CD14-positive monocyte (primary cell): ENCODE data around the gene DNAH1. TPM values are rescaled to one million over a fixed set of nuclear protein-coding genes. Genes with fewer than 3 reads are reported as not detected.

Experiments
- DNase-seq, 3 donors: peaks; one replicate each; pipeline ENCODE4 v3.0.0-alpha.2; 2011 to 2022
- H2AFZ ChIP-seq: 2 replicates; pipeline ENCODE4 v1.6.0; 2012; ENCODE audit warnings: mild to moderate bottlenecking, low read depth, low read length, inconsistent platforms; ENCODE audit not compliant: insufficient read depth, poor library complexity, severe bottlenecking
- H3K27ac ChIP-seq, 2 donors: 1 replicate in 1 of 2; 2 replicates in 1 of 2; pipeline ENCODE4 v1.5.1; 2012 to 2013; ENCODE audit warnings: low read length in 2 of 2, control low read depth in 1 of 2, inconsistent platforms in 1 of 2, low read depth in 1 of 2, mild to moderate bottlenecking in 1 of 2
- H3K27me3 ChIP-seq, 2 donors: one replicate each; pipeline versions ENCODE4 v1.6.0 to v1.6.1; 2011 to 2013; ENCODE audit warnings: low read length in 2 of 2; ENCODE audit not compliant: control insufficient read depth in 2 of 2, insufficient read depth in 2 of 2
- H3K36me3 ChIP-seq, 2 donors: replicated peaks in 1 of 2; 1 replicate in 1 of 2; 2 replicates in 1 of 2; pipeline versions ENCODE4 v1.5.1 to v1.6.1; 2012 to 2013; ENCODE audit warnings: low read length in 2 of 2, control low read depth in 1 of 2, inconsistent platforms in 1 of 2, mild to moderate bottlenecking in 1 of 2; ENCODE audit not compliant: insufficient read depth in 2 of 2, control insufficient read depth in 1 of 2
- H3K4me1 ChIP-seq, 2 donors: 1 replicate in 1 of 2; 2 replicates in 1 of 2; pipeline versions ENCODE4 v1.5.1 to v1.6.1; 2012 to 2013; ENCODE audit warnings: low read length in 2 of 2, control low read depth in 1 of 2, inconsistent platforms in 1 of 2, mild to moderate bottlenecking in 1 of 2, moderate library complexity in 1 of 2; ENCODE audit not compliant: insufficient read depth in 2 of 2, control insufficient read depth in 1 of 2
- H3K4me2 ChIP-seq: replicated peaks from 2 replicates; pipeline ENCODE3; 2012; ENCODE audit warnings: low read length, moderate library complexity, mild to moderate bottlenecking; ENCODE audit not compliant: poor library complexity, severe bottlenecking; ENCODE audit errors: extremely low read depth
- H3K4me3 ChIP-seq, 3 experiments: fragments of 200-600 bp in 1 of 3; sonication (generic) in 1 of 3; replicated peaks in 1 of 3; 1 replicate in 2 of 3; 2 replicates in 1 of 3; pipeline ENCODE4 v1.5.1; 2011 to 2013; ENCODE audit warnings: low read length in 3 of 3, mild to moderate bottlenecking in 3 of 3, control low read depth in 2 of 3, low read depth in 2 of 3, inconsistent platforms in 1 of 3, moderate library complexity in 1 of 3
- H3K79me2 ChIP-seq: 2 replicates; pipeline ENCODE4 v1.6.0; 2012; ENCODE audit warnings: mild to moderate bottlenecking, control low read depth, inconsistent platforms, low read length, moderate library complexity; ENCODE audit not compliant: insufficient read depth
- H3K9ac ChIP-seq: 2 replicates; pipeline ENCODE4 v1.6.0; 2017; ENCODE audit warnings: low read length, mild to moderate bottlenecking; ENCODE audit not compliant: insufficient read depth, poor library complexity, severe bottlenecking
- H3K9me3 ChIP-seq, 2 donors: replicated peaks in 1 of 2; 1 replicate in 1 of 2; 2 replicates in 1 of 2; pipeline versions ENCODE4 v1.5.1 to v1.6.1; 2012 to 2013; ENCODE audit warnings: low read length in 2 of 2, control low read depth in 1 of 2; ENCODE audit not compliant: control insufficient read depth in 1 of 2, insufficient read depth in 1 of 2
- H4K20me1 ChIP-seq: 2 replicates; pipeline ENCODE4 v1.6.0; 2012; ENCODE audit warnings: mild to moderate bottlenecking, low read length, control low read depth, moderate library complexity; ENCODE audit not compliant: insufficient read depth
- H3K27ac Mint-ChIP-seq, 7 donors: one replicate each; pipeline ENCODE4 v1.8.0; 2020; ENCODE audit warnings: mild to moderate bottlenecking in 7 of 7, mixed read lengths in 7 of 7, moderate library complexity in 6 of 7, inconsistent platforms in 2 of 7
- H3K27me3 Mint-ChIP-seq, 3 donors: one replicate each; pipeline ENCODE4 v1.8.0; 2021 to 2022; ENCODE audit warnings: low read depth in 3 of 3, mild to moderate bottlenecking in 3 of 3, mixed read lengths in 3 of 3, moderate library complexity in 3 of 3, inconsistent platforms in 1 of 3
- H3K36me3 Mint-ChIP-seq, 2 donors: one replicate each; pipeline ENCODE4 v1.8.0; 2020; ENCODE audit warnings: mixed read lengths in 2 of 2, inconsistent platforms in 1 of 2, mild to moderate bottlenecking in 1 of 2
- H3K4me1 Mint-ChIP-seq: one replicate; pipeline ENCODE4 v1.8.0; 2020; ENCODE audit warnings: mild to moderate bottlenecking, mixed read lengths
- H3K4me3 Mint-ChIP-seq, 2 donors: one replicate each; pipeline ENCODE4 v1.8.0; 2020; ENCODE audit warnings: mild to moderate bottlenecking in 2 of 2, mixed read lengths in 2 of 2, moderate library complexity in 1 of 2
- H3K9me3 Mint-ChIP-seq, 7 donors: one replicate each; pipeline ENCODE4 v1.8.0; 2020 to 2022; ENCODE audit warnings: mixed read lengths in 7 of 7, mild to moderate bottlenecking in 6 of 7, moderate library complexity in 6 of 7, inconsistent platforms in 2 of 7
- CTCF ChIP-seq: fragments of 200-600 bp; IDR thresholded peaks from one replicate; pipeline ENCODE4 v1.8.0; 2022; ENCODE audit warnings: antibody characterized with exemption, mild to moderate bottlenecking
- WGBS: methylation state at CpG from one replicate; pipeline ENCODE4 v1.1.5; 2013; ENCODE audit warnings: missing lambda C conversion rate; ENCODE audit not compliant: insufficient coverage; 5-methylcytosine and 5-hydroxymethylcytosine counted together
- intact Hi-C, 2 donors: fragments of 100-400 bp; cut with micrococcal nuclease; formaldehyde crosslinking; loops; one replicate each; pipeline versions ENCODE4 v1.15.0 to v1.15.1; 2023
- polyA plus RNA-seq, 3 donors: library from polyadenylated mRNA; depleted of rRNA in 1 of 3; unstranded in 2 of 3; stranded (reverse) in 1 of 3; fragments of 300-500 nt in 2 of 3; fragments of >200 nt in 1 of 3; fragmentation: Illumina TruSeq in 2 of 3; gene quantifications; 1 replicate in 2 of 3; 2 replicates in 1 of 3; pipeline ENCODE4 v1.2.3, GENCODE V29; 2012 to 2021

Gene DNAH1
- polyA plus RNA-seq, 3 donors = 0.15 to 47.0 (median 0.25) TPM

GRCh38 chr3:52355526-52355925, 39.4 kb downstream of the DNAH1 start:
- Histone ChIP-seq H4K20me1 (no peaks in the 10 kb centered on the region), H3K9me3 (no peaks in the 10 kb centered on the region), H3K27me3 (no peaks in the 10 kb centered on the region), H3K4me2 (no peak overlapping the region), H3K9ac (no peak overlapping the region), H2AFZ (no peak overlapping the region), H3K4me3 (no peak overlapping the region), H3K4me1 (no peaks in the 10 kb centered on the region), H3K27ac (no peak overlapping the region), H3K79me2 (no peaks in the 10 kb centered on the region), H3K36me3 (peaks cover 77 to 98% of the 10 kb centered on the region in 2 donors)
- peaks cover 80 to 95% of the 10 kb centered on the region in 2 donors for H3K36me3 Mint-ChIP-seq
- no peak for DNase-seq
- H3K4me1 Mint-ChIP-seq = no peaks in the 10 kb centered on the region
- H3K27me3 Mint-ChIP-seq = peaks cover 0 to 4% (median 0%) of the 10 kb centered on the region in 3 donors
- TF ChIP-seq CTCF = no peak
- intact Hi-C loops = no loop called here
- WGBS = 98% methylated on average over 11 of the region's 11 CpGs
- H3K9me3 Mint-ChIP-seq = no peaks in the 10 kb centered on the region
- no peak overlapping the region for H3K4me3 Mint-ChIP-seq
- peak overlapping the region in 1 of 7 donors; percentile 81 for H3K27ac Mint-ChIP-seq

GRCh38 chr3:52356126-52356525, 40.0 kb downstream of the DNAH1 start:
- Histone ChIP-seq H2AFZ (no peak overlapping the region), H3K4me2 (no peak overlapping the region), H3K36me3 (peaks cover 80 to 98% of the 10 kb centered on the region in 2 donors), H4K20me1 (no peaks in the 10 kb centered on the region), H3K4me3 (no peak overlapping the region), H3K79me2 (no peaks in the 10 kb centered on the region), H3K27me3 (no peaks in the 10 kb centered on the region), H3K27ac (no peak overlapping the region), H3K9ac (no peak overlapping the region), H3K9me3 (no peaks in the 10 kb centered on the region), H3K4me1 (no peaks in the 10 kb centered on the region)
- Mint-ChIP-seq H3K4me1 (no peaks in the 10 kb centered on the region), H3K4me3 (no peak overlapping the region), H3K27ac (no peak overlapping the region), H3K36me3 (peaks cover 78 to 96% of the 10 kb centered on the region in 2 donors), H3K27me3 (peaks cover 0 to 4% (median 0%) of the 10 kb centered on the region in 3 donors), H3K9me3 (no peaks in the 10 kb centered on the region)
- 96% methylated on average over 4 of the region's 4 CpGs for whole genome bisulfite sequencing
- no peak for DNase-seq
- intact Hi-C loops = no loop called here
- no peak for TF ChIP-seq CTCF
